Retina (tissue), 1 donor: ENCODE results near the gene TTC39A.
"Not testable (repeated sequence)": the region's sequence is repeated elsewhere in the genome, so short reads cannot be mapped to it uniquely, and the experiment has no call there.

Source experiments
- DNase-seq: peaks from one replicate; pipeline ENCODE4 v3.0.0-alpha.2; 2016

Gene TTC39A

DNA sequence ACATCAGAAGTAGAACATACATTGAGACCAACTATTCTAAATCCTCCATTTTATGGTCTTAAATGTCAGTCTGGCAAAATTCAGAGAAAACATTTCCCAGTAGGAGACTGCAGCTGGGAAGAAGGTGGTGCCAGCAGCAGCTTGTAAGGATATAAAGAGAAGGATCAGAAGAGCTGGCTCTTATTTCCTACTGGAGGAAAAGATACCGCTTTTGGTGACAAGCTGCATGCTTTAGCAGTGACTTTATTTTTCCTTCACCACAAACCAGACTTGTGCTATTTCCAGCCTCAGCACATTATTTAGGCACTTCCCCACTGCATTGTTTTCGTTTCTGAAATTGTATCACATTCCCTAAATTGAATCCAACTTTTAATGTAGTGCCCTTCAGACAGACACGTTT is 65.9 kb downstream of the TTC39A start:
- DNase-seq: no peak

DNA sequence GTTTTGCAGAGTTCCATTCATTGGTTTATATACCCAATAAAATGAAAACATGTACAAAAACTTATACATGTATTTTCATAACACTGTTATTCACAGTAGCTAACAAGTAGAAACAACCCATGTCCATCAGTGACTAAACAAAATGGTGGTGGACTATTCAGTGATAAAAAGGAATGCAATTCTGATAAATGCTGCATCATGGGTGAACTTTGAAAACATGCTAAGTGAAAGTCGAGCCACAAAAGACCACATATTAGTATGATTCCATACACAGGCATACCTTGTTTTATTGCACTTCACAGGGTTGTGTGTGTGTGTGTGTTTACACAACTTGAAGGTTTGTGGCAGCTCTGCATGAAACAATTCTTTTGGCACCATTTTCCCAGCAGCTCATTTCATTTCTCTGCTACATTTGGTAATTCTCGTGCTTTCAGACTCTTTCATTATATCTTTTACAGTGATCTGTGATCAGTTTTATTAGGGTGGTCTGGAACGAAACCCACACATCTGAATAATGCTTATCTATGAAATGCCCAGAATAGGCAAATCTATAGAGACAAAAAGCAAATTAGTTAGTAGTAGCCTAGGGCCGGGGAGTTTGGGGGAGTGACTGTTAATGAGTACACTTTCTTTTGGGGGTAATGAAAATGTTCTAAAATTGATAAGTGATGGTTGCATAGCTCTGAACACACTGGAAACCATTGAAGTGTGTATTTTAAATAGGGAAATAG is 67.0 kb downstream of the TTC39A start:
- DNase-seq: no peak

DNA sequence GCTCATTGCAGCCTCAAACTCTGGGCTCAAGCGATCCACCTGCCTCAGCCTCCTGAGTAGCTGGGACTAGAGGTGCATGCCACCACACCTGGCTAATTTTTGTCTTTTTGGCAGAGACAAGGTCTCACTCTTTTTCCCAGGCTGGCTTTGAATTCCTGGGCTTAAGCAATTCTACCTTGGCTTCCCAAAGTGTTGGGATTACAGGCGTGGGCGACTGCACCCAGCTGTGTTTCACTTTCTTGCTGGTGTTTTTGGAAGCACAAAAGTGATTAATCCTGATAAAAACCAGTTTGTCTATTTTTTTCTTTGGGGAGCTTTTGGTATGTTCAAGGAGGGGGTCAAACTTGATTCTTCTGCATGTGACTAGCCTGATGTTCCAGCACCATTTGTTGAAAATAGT is 75.0 kb downstream of the TTC39A start:
- DNase-seq: no peak

DNA sequence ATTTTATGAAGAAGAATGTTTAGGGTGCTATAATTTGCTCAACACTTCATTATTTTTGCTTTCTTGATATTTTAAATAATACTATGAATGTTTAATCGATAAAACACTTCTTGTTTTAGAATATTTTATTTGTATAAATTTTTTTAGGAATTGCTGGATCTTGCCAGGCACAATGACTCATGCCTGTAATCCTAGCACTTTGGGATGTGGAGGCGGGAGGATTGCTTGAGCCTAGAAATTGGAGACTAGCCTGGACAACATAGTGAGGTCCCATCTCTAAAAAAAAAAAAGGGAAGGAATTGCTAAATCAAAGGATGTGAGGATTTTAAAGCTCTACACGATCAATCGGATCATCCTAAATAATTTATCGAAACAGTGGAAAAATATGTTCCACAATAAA is 76.7 kb downstream of the TTC39A start:
- no peak for DNase-seq

DNA sequence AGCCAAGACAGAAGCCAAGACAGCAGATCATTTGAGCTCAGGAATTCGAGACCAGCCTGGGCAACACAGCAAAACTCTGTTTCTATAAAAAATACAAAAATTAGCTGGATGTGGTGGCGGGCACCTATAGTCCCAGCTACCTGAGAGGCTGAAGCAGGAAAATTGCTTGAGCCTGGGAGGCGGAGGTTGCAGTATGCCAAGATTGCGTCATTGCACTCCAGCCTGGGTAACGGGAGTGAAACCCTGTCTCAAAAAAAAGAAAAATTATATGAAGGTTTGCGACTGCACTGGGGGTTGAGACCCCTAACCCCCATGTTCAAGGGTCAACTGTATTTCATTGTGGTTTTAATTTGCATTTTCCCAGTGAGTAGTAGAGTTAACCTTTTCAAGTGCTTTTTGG is 78.0 kb downstream of the TTC39A start:
- DNase-seq: no peak

DNA sequence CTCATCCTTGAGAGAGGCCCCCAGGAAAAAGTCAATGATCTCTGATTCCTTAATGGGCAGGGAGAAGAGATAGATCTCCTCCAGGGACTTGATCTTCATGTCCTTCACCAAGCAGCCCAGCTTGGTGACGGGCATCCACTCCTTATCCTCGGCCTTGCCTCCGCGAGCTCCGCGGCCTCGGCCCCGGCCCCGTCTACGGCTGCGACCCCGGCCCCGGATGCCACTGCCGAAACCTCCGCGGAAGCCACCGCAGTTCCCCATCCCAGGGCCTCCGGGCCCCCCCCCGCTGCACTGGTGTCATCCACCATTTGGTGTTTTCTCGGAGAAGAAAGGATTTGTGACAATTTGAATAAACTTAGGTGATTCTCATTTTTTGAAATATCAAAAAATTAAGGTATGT is 79.2 kb downstream of the TTC39A start:
- not testable (repeated sequence) for DNase-seq

DNA sequence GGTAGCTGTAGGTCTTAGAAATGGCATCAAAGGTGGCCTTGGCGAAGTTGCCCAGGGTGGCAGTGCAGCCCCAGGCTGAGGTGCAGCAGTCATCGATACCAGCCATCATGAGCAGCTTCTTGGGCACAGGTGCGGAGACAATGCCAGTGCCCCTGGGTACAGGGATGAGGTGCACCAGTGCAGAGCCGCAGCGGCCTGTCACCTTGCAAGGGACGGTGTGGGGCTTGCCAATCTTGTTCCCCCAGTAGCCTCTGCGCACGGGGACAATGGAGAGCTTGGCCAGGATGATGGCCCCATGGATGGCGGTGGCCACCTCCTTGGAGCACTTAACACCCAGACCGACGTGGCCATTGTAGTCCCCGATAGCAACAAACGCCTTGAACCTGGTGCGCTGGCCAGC is 79.6 kb downstream of the TTC39A start:
- DNase-seq: not testable (repeated sequence)

DNA sequence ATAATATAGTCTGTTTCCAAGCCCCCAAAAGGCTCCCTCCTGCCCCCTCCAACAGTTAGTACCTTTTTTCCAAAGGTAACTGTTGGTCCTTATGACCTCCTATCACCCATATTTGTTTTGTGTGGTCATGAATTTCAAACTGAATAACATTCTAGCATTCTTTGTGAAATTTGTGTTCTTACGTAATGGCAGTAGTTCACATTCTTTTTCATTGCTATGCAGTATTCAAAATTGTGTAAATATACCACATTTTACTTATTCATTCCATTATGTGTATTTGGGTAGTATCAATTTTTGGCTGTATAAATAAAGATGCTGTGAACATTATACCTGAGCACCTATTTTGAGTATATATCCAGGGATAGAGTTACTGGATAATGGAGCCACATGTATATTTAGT is 80.9 kb downstream of the TTC39A start:
- DNase-seq: no peak

DNA sequence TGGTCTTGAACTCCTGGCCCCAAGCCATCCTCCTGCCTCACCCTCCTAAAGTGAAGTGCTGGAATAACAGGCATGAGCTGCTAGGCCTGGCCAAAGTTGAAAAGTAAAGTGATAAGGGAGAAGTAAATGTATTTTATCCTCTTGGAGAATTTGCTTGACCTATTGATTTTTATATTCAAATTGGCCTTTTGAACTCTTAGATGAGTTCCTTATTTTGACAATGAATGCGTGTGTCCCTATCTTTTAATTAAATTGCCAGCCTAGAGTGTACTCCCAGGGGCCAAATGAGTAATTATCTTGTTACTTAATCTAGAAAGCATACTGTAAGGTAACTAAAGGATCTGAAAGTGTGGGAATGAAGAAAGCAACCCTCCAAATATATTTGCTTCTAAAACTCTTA is 82.9 kb downstream of the TTC39A start:
- no peak for DNase-seq

DNA sequence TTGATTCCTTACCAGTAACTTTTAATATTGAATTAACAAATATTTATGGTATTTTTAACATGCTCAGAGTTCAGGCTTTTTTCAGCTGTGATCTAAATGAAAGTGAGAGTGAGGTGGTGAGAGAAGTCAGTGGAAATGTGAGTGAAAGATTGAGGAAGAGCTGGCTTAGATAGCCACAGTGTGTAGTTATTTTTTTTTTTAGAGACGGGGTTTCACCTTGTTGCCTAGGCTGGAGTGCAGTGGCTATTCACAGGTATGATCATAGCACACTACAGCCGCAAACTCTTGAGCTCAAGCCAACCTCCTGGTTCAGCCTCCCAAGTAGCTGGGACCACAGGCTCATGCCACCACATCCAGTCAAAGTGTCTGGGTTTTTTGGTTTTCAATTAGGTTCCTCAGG is 83.3 kb downstream of the TTC39A start:
- DNase-seq: no peak

DNA sequence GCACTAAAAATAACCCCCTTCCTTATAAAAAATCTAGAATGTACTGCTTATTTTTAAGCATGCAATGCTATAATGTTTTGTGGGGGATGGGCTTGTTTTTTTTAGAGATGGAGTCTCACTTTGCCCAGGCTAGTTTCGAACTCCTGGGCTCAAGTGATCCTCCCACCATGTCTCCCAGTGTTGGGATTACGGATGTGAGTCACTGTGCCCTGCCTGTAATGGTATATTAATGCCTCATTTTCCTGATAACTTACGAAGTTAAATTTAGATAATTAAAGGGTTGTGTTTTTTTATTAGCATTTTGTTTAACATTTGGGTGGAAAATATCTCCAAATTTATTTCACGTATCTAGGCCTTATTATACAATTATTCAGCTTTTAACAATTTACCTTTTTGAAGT is 87.8 kb downstream of the TTC39A start:
- DNase-seq: no peak

DNA sequence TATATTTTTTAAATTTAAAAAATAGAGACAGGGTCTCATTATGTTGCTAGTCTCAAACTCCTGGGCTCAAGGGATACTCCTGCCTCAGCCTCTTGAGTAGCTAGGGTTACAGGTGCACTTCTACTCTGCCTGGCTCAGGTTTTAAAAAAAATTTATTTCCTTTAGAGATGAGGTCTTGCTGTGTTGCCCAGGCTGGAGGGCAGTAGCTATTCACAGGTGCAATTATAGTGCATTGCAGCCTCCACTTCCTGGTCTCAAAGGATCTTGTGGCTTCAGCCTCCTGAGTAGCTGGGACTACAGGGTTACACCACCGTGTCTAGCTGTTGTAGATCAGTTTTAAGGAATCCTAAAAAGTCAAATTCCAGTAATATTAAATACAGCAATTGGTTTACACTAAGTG is 89.2 kb downstream of the TTC39A start:
- DNase-seq: no peak

DNA sequence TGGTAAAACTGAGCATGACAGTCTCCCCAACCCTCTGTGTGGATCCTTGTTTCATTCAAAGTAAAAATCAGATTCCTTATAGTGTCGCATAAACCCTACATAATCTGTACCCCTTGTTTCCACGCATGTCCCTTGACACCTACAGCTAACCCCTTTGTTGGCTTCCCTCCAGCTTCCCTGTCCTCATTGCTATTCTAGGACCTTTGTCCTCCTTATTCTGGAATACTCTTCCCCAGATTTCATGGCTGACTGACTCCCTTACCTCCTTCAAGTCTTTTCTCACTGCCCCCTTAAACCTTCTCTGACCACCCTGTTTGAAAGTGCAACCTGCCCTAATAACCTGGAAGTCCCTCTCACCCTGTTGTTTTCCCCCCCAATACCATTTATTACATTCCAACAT is 90.3 kb downstream of the TTC39A start:
- DNase-seq: peak; percentile 16

DNA sequence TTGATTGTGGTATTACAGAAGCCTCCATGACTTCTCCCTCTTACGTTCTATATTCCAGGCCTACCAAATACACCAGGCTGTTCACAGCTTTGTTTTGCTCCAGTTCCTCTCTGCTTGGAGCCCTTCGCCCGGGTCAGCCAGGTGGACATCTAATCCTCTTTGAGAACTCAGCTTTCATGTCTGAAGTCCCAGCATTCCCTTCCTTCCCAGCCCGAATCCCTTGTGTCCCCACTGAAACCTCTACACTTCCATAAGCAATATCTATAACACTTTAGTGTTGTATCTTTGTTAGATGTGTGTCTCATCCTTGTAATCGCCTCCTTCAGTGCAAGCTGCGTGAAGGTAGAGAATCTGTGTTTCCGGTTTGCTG is 92.3 kb downstream of the TTC39A start:
- peak; percentile 62 for DNase-seq

DNA sequence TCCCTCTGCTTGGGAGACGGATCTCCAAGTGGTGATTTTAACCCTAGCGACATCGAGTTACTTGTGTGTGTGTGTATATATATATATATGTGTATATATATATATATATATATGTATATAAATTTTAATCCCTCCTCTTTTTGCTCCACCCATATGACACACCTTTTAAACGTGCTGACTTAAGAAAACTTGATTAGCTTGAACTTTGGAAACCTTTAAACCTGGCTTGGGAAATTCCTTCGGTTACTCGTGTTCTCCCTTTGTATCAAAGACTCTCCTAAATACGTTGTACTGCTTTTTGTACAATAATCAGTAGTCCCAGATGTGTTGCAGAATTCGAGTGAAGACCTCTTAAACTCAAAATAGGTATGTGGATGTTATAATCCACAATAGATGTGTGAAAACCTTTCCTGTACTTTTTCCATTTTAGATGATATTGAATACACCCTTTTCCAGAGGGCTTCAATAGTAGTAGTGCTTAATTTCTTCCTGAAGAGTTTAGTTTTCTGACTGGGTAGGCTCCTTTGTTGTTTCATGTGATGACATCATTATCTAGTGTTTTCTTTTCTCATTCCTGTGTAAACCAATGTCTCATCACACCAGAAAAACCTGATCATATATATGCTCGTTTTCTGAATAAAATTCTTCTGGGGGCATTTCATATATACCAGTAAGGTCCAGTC is 92.9 kb downstream of the TTC39A start:
- DNase-seq: no peak
